A172 (cell line): ENCODE measurements around the gene PDLIM7. TPM values are rescaled to one million over a fixed set of nuclear protein-coding genes. Genes with fewer than 3 reads are reported as not detected.

ENCODE experiments used
- DNase-seq: peaks from one replicate; pipeline ENCODE4 v3.0.0-alpha.2; 2015; ENCODE audit warnings: low spot score
- total RNA-seq: library from RNA; depleted of rRNA; stranded (reverse); fragments of >200 nt; shearing (Covaris generic); gene quantifications from 2 replicates; pipeline ENCODE4 v1.2.3, GENCODE V29; 2014

PDLIM7 gene
- total RNA-seq, 1 experiment from 2014 or later, result 189 TPM

GRCh38 chr5:177456591-177456964, 40.8 kb downstream of the PDLIM7 start:
- DNase-seq, result no peak

- DNase-seq, result peak; percentile 58
Measured at GRCh38 chr5:177455661-177456590, 41.5 kb downstream of the PDLIM7 start.

GRCh38 chr5:177455036-177455660, 42.3 kb downstream of the PDLIM7 start:
- DNase-seq, result no peak

GRCh38 chr5:177454397-177455035, 42.9 kb downstream of the PDLIM7 start:
- no peak for DNase-seq

- no peak for DNase-seq
Measured at GRCh38 chr5:177453852-177454396, 43.5 kb downstream of the PDLIM7 start.

- DNase-seq, result no peak
Measured at GRCh38 chr5:177452688-177453638, 44.4 kb downstream of the PDLIM7 start.

- DNase-seq, result no peak
Measured at GRCh38 chr5:177450667-177451424, 46.6 kb downstream of the PDLIM7 start.

GRCh38 chr5:177449140-177450061, 48.0 kb downstream of the PDLIM7 start:
- no peak for DNase-seq

GRCh38 chr5:177448244-177448950, 49.0 kb downstream of the PDLIM7 start:
- DNase-seq, result no peak

GRCh38 chr5:177447611-177448243, 49.7 kb downstream of the PDLIM7 start:
- peak; percentile 99 for DNase-seq

- peak; percentile 67 for DNase-seq
Measured at GRCh38 chr5:177447066-177447610, 50.3 kb downstream of the PDLIM7 start.

- peak; percentile 60 for DNase-seq
Measured at GRCh38 chr5:177446200-177447065, 51.0 kb downstream of the PDLIM7 start, which contains the start of gene PRR7. Gene PRR7, plus strand, starts transcription at chr5:177446814. Its CDS starts 8,254 bp downstream, at chr5:177455068.

GRCh38 chr5:177445917-177446199, 51.5 kb downstream of the PDLIM7 start:
- no peak for DNase-seq

GRCh38 chr5:177445052-177445916, 52.1 kb downstream of the PDLIM7 start:
- DNase-seq, result no peak

- DNase-seq, result no peak
Measured at GRCh38 chr5:177444106-177445051, 53.0 kb downstream of the PDLIM7 start.
